ENCODE data around the gene EML4.

GRCh38 chr2:42245396-42245795 is 76.2 kb downstream of the EML4 start:
- TF ChIP-seq CTCF (optimal IDR thresholded peaks at IDR 0.05 in 1 of 3, IDR thresholded peaks at IDR 0.05 in 1 of 3, conservative IDR thresholded peaks at IDR 0.05 in 1 of 3; ENCODE audit: extremely low read depth in 1 of 3, insufficient read depth in 2 of 3, low read length in 3 of 3) (no peak), EZH2 (IDR thresholded peaks at IDR 0.05; ENCODE audit: low read length) (no peak)

Data from keratinocyte (primary cell).